AG09309 (cell line): ENCODE measurements around the gene FNDC3B.

Experiments used
- DNase-seq: peaks from one replicate; pipeline ENCODE4 v3.0.0-alpha.2; 2010; ENCODE audit warnings: low read depth
- H3K4me3 ChIP-seq: 2 replicates; pipeline ENCODE4 v1.5.1; 2011; ENCODE audit warnings: mild to moderate bottlenecking, low read depth, low read length, moderate library complexity; ENCODE audit not compliant: control insufficient read depth
- CTCF ChIP-seq: IDR thresholded peaks from 2 replicates; pipeline ENCODE4 v1.5.1; 2011; ENCODE audit warnings: mild to moderate bottlenecking, low read depth, low read length, inconsistent platforms; ENCODE audit not compliant: insufficient read depth, control insufficient read depth; ENCODE audit errors: missing control alignments

Gene FNDC3B

GRCh38 chr3:172152874-172153273, 113.5 kb downstream of the FNDC3B start:
- DNase-seq, result no peak
- no peak for TF ChIP-seq CTCF
- no peak overlapping the region for H3K4me3 ChIP-seq

GRCh38 chr3:172153335-172153861, 114.0 kb downstream of the FNDC3B start:
- no peak overlapping the region for H3K4me3 ChIP-seq
- TF ChIP-seq CTCF, result no peak

GRCh38 chr3:172154768-172155664, 115.6 kb downstream of the FNDC3B start:
- no peak for TF ChIP-seq CTCF
- DNase-seq, result no peak
- no peak overlapping the region for H3K4me3 ChIP-seq

More at GRCh38 chr3:172153335-172153861, 114.0 kb downstream of the FNDC3B start:
- DNase-seq, result peak; percentile 93

GRCh38 chr3:172155897-172156585, 116.7 kb downstream of the FNDC3B start:
- no peak for TF ChIP-seq CTCF
- H3K4me3 ChIP-seq, result no peak overlapping the region
- no peak for DNase-seq

GRCh38 chr3:172156586-172156955, 117.2 kb downstream of the FNDC3B start:
- DNase-seq, result no peak
- H3K4me3 ChIP-seq, result no peak overlapping the region
- TF ChIP-seq CTCF, result no peak

- no peak for DNase-seq
- no peak overlapping the region for H3K4me3 ChIP-seq
- TF ChIP-seq CTCF, result no peak
Measured at GRCh38 chr3:172157564-172158258, 118.3 kb downstream of the FNDC3B start.
